Endothelial cell of umbilical vein (primary cell): ENCODE results near the gene SSPN. TPM values are rescaled to one million over a fixed set of nuclear protein-coding genes. Genes with fewer than 3 reads are reported as not detected.

Experiments
- BruUV-seq: library from RNA; stranded (reverse); fragments of 400-500 nt; replicated peaks from 2 replicates; lab custom pipeline; 2021; lab: Mats Ljungman, UMichigan
- CTCF ChIA-PET: fragments of 300-600, 350-600 bp; sonication (Branson Sonifier 250); formaldehyde crosslinking; loops from one replicate; lab custom pipeline; 2021; ENCODE audit warnings: antibody characterized with exemption, inconsistent platforms; lab: Charles Lee
- POLR2A ChIA-PET: fragments of 300-600, 350-600 bp; sonication (Branson Sonifier 250); formaldehyde crosslinking; loops from one replicate; lab custom pipeline; 2021; ENCODE audit warnings: antibody characterized with exemption, inconsistent platforms; lab: Charles Lee
- DNase-seq: peaks from one replicate; pipeline ENCODE4 v3.0.0-alpha.2; 2011; ENCODE audit warnings: low read depth, low spot score
- FAIRE-seq: peaks from 2 replicates; lab custom pipeline; 2011; peaks lifted over from hg19 to GRCh38; lab: Jason Lieb, UNC
- H2AFZ ChIP-seq: 2 replicates; pipeline ENCODE4 v1.6.0; 2012; ENCODE audit warnings: low read depth, low read length, control low read depth, inconsistent platforms
- H3K27ac ChIP-seq: 2 replicates; pipeline ENCODE4 v1.5.1; 2011; ENCODE audit warnings: low read depth, mild to moderate bottlenecking, control low read depth, low read length, moderate library complexity; ENCODE audit not compliant: insufficient read depth
- H3K27me3 ChIP-seq, 2 experiments: 2 replicates each; pipeline versions ENCODE4 v1.6.0 to v1.6.1; 2011; ENCODE audit warnings: low read length in 2 of 2, mixed read lengths in 1 of 2; ENCODE audit not compliant: control insufficient read depth in 2 of 2, insufficient read depth in 2 of 2
- H3K36me3 ChIP-seq, 2 experiments: 2 replicates in 1 of 2; 3 replicates in 1 of 2; pipeline ENCODE4 v1.5.1; 2011; ENCODE audit warnings: low read length in 2 of 2, mild to moderate bottlenecking in 1 of 2, moderate library complexity in 1 of 2; ENCODE audit not compliant: control insufficient read depth in 2 of 2, insufficient read depth in 2 of 2; ENCODE audit errors: extremely low read depth in 1 of 2
- H3K4me1 ChIP-seq: 3 replicates; pipeline ENCODE4 v1.5.1; 2011; ENCODE audit warnings: mild to moderate bottlenecking, low read length; ENCODE audit not compliant: control insufficient read depth, insufficient read depth; ENCODE audit errors: extremely low read depth
- H3K4me2 ChIP-seq: 2 replicates; pipeline ENCODE4 v1.6.1; 2011; ENCODE audit warnings: low read length, control low read depth, mixed read lengths; ENCODE audit not compliant: insufficient read depth
- H3K4me3 ChIP-seq, 3 experiments: fragments of 200-600 bp in 1 of 3; sonication (generic), shearing (Covaris generic) in 1 of 3; replicated peaks in 1 of 3; 2 replicates each; pipeline ENCODE4 v1.5.1; 2011 to 2016; ENCODE audit warnings: control low read depth in 3 of 3, low read length in 3 of 3, mild to moderate bottlenecking in 2 of 3, inconsistent platforms in 1 of 3, low read depth in 1 of 3, moderate library complexity in 1 of 3; ENCODE audit not compliant: insufficient read depth in 1 of 3
- H3K79me2 ChIP-seq: 2 replicates; pipeline ENCODE4 v1.6.0; 2012; ENCODE audit warnings: low read length, inconsistent platforms; ENCODE audit not compliant: control insufficient read depth, insufficient read depth
- H3K9ac ChIP-seq: replicated peaks from 2 replicates; pipeline ENCODE3; 2011; ENCODE audit warnings: low read length, control low read depth; ENCODE audit not compliant: insufficient read depth; ENCODE audit errors: extremely low read depth
- H3K9me1 ChIP-seq: replicated peaks from 3 replicates; pipeline ENCODE4 v1.6.0; 2011; ENCODE audit warnings: mild to moderate bottlenecking, low read length; ENCODE audit not compliant: control insufficient read depth, insufficient read depth; ENCODE audit errors: extremely low read depth
- H3K9me3 ChIP-seq: replicated peaks from 2 replicates; pipeline ENCODE4 v1.5.1; 2012; ENCODE audit warnings: low read length, inconsistent platforms; ENCODE audit not compliant: control insufficient read depth, insufficient read depth
- H4K20me1 ChIP-seq: replicated peaks from 2 replicates; pipeline ENCODE3; 2011; ENCODE audit warnings: mild to moderate bottlenecking, low read length; ENCODE audit not compliant: control insufficient read depth, insufficient read depth; ENCODE audit errors: extremely low read depth
- CTCF ChIP-seq, 2 donors: IDR thresholded peaks; 1 replicate in 1 of 2; 2 replicates in 1 of 2; pipeline ENCODE4 v1.5.1; 2011; ENCODE audit warnings: low read length in 2 of 2, mild to moderate bottlenecking in 2 of 2, moderate library complexity in 2 of 2, control low read depth in 1 of 2, inconsistent platforms in 1 of 2, low read depth in 1 of 2; ENCODE audit not compliant: insufficient read depth in 1 of 2; ENCODE audit errors: extremely low read depth in 1 of 2
- EZH2 ChIP-seq: IDR thresholded peaks from 2 replicates; pipeline ENCODE4 v1.6.1; 2012; ENCODE audit warnings: borderline replicate concordance, low read depth, mild to moderate bottlenecking, moderate library complexity, low read length, inconsistent platforms; ENCODE audit not compliant: severe bottlenecking
- GATA2 ChIP-seq: IDR thresholded peaks from 2 replicates; pipeline ENCODE4 v1.7.0; 2011; ENCODE audit warnings: low read depth, mild to moderate bottlenecking, moderate library complexity, mixed read lengths, low read length; ENCODE audit not compliant: insufficient read length, insufficient read depth
- dilution Hi-C: fragments of 300-500 bp; cut with MboI; formaldehyde crosslinking; loops from one replicate; pipeline ENCODE4 v1.15.0; 2019; ENCODE audit warnings: low sequenced_read_pairs; ENCODE audit not compliant: extremely low pct_ligation_motif_present
- intact Hi-C: fragments of 100-400 bp; cut with micrococcal nuclease; formaldehyde crosslinking; loops from one replicate; pipeline ENCODE4 v1.10.0; 2022
- polyA plus RNA-seq, 4 experiments: library from polyadenylated mRNA; depleted of rRNA in 3 of 4; stranded (reverse) in 3 of 4; unstranded in 1 of 4; fragments of >200 nt; gene quantifications; 2 replicates each; pipeline versions ENCODE4 v1.2.1 to v1.2.3, GENCODE V29; 2011 to 2012; ENCODE audit warnings: missing spikeins in 1 of 4
- total RNA-seq: library from RNA; stranded (reverse); gene quantifications from 2 replicates; pipeline ENCODE4 v1.2.3, GENCODE V29; 2021

The SSPN gene
- total and polyA plus RNA-seq, 2 donors (not counting 3 experiments of a cell fraction or from before 2014, with no cell fraction given), result 1.3 to 2.1 TPM

- no peak for DNase-seq
- dilution Hi-C loops, result no loop called here
- H3K4me1 ChIP-seq, result peaks cover 4% of the 10 kb centered on the region
- no peaks in the 10 kb centered on the region for H3K9me1 ChIP-seq
- H3K27ac ChIP-seq, result no peak overlapping the region
- H3K9me3 ChIP-seq, result no peaks in the 10 kb centered on the region
- H3K9ac ChIP-seq, result no peak overlapping the region
- intact Hi-C loops, result no loop called here
- no peak overlapping the region for H3K4me2 ChIP-seq
- no peaks in the 10 kb centered on the region for H4K20me1 ChIP-seq
- no peaks in the 10 kb centered on the region for H3K27me3 ChIP-seq
- CTCF ChIA-PET, result interaction anchor here (2.6 kb wide), 1 partner anchor 11 kb away, joined by 7 read pairs; no protein-coding TSS in a partner anchor
- no peaks in the 10 kb centered on the region for H3K36me3 ChIP-seq
- no peak for TF ChIP-seq GATA2
- TF ChIP-seq EZH2, result no peak
- TF ChIP-seq CTCF (IDR thresholded peaks at IDR 0.05; ENCODE audit: extremely low read depth in 1 of 2, insufficient read depth in 1 of 2, low read depth in 1 of 2, low read length in 2 of 2), result no peak
- BruUV-seq, result no TSS peak
- no peaks in the 10 kb centered on the region for H3K79me2 ChIP-seq
- H3K4me3 ChIP-seq, result no peak overlapping the region
- FAIRE-seq, result no peak
- POLR2A ChIA-PET, result interaction anchor here (0.7 kb wide), 1 partner anchor 10 kb away, joined by 3 read pairs; no protein-coding TSS in a partner anchor
- no peak overlapping the region for H2AFZ ChIP-seq
Measured at GRCh38 chr12:26193539-26193938, 1.8 kb upstream of the SSPN start.
